AG09319 (cell line): ENCODE measurements around the gene EPN3.

Experiments used
- DNase-seq: peaks from one replicate; pipeline ENCODE4 v3.0.0-alpha.2; 2010; ENCODE audit warnings: low read depth; ENCODE audit errors: extremely low read depth
- CTCF ChIP-seq: IDR thresholded peaks from 2 replicates; pipeline ENCODE4 v1.5.1; 2011; ENCODE audit warnings: low read depth, mild to moderate bottlenecking, inconsistent platforms, low read length, moderate library complexity

EPN3 gene

GRCh38 chr17:50585346-50585745 lies 52.8 kb downstream of the EPN3 start:
- TF ChIP-seq CTCF: no peak
- no peak for DNase-seq

GRCh38 chr17:50585891-50586290 lies 53.4 kb downstream of the EPN3 start:
- no peak for TF ChIP-seq CTCF
- no peak for DNase-seq

GRCh38 chr17:50586421-50587247 lies 54.1 kb downstream of the EPN3 start:
- TF ChIP-seq CTCF: no peak
- DNase-seq: no peak

DNA sequence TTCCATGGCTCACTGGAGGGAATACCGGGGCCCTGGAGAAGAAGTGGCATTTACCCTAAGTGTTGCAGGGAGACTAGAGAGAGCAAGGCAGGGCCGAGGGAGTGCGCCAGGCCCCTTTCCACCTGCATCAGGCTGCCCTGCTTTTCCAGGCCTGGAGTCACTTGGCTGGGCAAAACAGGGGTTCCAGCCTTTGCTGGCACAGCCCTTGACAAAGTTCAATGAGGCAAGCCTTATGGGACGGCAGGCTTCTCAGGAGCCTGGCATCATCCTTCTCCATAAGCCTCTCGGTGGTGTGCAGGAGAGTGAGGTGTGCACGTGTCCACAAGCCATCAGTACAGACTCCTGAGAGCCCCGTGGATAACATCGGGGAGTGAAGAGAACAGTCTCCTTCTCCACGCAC lies 55.0 kb downstream of the EPN3 start:
- DNase-seq: no peak
- TF ChIP-seq CTCF: no peak

DNA sequence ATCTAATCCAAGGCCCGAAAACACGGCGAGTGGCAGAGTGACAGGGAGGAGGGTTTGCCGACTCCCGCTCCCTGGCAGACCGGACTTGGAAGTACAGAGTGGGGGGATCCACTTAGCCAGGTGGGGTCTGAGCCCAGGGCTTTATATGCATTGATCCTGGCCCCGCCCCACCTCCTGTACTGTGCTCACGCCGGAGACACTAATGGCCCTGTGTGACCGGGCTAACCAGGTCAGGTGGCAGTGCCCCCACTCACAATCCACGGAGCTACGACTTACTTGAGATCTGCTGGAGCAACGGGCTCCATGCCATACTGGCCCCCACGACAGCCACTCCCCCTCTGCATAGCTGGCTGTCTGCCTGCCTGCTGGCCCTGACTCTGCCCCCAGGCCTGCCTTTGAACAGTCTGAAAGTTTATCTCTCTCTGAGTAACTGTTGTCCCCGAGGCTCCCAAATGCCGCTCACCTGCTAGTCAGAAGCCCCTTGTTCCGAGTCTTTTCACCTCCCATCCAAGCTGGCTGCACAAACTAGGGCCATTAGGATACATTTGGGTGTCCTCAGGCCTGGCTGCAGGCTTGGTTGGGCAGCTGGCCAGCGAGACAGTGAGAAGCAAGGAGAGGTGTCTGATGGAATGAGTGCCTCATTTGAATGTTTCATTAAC lies 56.0 kb downstream of the EPN3 start:
- DNase-seq: no peak
- no peak for TF ChIP-seq CTCF

GRCh38 chr17:50589095-50589705 lies 56.7 kb downstream of the EPN3 start:
- DNase-seq: no peak
- TF ChIP-seq CTCF: no peak

DNA sequence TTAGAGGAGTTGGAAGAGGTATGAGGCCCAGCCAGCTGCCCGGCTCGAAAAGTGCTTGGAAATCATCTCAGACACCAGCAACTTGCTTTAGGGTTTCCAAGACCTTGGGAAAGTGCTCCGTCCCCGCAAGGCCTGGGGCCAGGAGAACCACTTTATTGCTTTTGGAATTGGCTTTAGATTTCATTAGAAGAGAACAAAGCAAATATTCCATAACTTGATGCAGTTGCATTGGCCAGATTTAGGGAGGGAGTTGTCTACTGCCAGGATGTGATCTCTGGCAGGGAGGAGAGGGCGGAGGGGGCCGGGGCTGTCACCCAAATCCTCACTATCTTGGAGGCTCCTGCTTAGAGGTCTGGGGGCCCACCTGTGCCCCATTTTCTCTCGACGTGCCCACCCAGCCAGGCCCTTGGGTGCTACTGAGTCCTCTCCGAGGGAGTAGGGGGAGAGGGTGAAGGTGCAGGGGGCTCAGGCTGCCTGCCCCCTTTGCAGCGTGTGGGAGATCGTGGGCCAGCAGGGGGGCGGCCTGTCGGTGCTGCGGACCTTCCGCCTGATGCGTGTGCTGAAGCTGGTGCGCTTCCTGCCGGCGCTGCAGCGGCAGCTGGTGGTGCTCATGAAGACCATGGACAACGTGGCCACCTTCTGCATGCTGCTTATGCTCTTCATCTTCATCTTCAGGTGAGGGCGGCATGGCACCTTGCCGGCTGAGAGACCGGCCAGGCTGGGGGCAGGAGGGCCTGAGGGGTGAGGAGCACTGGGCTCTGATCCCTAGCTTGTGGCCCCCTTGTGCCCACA lies 58.6 kb downstream of the EPN3 start:
- TF ChIP-seq CTCF: no peak
- DNase-seq: no peak
